Measurements from ENCODE around the gene HACD1. TPM values are rescaled to one million over a fixed set of nuclear protein-coding genes. Genes with fewer than 3 reads are reported as not detected.

HACD1 gene
- total RNA-seq, 4 donors from 2014 or later: 6.1 to 9.3 (median 7.5) TPM

GRCh38 chr10:17557459-17557858 lies 59.7 kb downstream of the HACD1 start:
- Histone ChIP-seq H3K4me3 (no peak overlapping the region), H3K27me3 (no peaks in the 10 kb centered on the region), H3K4me1 (peaks cover 0 to under 1% (median 0%) of the 10 kb centered on the region in 4 donors), H3K9me3 (no peaks in the 10 kb centered on the region), H3K27ac (no peak overlapping the region), H3K36me3 (no peaks in the 10 kb centered on the region)
- TF ChIP-seq CTCF (IDR thresholded peaks at IDR 0.05): no peak
- no peak for TF ChIP-seq EP300 (IDR thresholded peaks at IDR 0.05)
- TF ChIP-seq POLR2A (IDR thresholded peaks at IDR 0.05): no peak
- DNase-seq (ENCODE audit: low spot score in 2 of 2): no peak
- WGBS, 2 donors: 77 to 79% methylated on average over 3 of the region's 3 CpGs

- Histone ChIP-seq H3K36me3 (no peaks in the 10 kb centered on the region), H3K27ac (no peak overlapping the region), H3K27me3 (no peaks in the 10 kb centered on the region), H3K4me3 (no peak overlapping the region), H3K9me3 (peaks cover 0 to 2% (median 0%) of the 10 kb centered on the region in 4 donors), H3K4me1 (no peaks in the 10 kb centered on the region)
- 36 to 47% methylated on average over 3 of the region's 3 CpGs for WGBS, 2 donors
- TF ChIP-seq EP300 (IDR thresholded peaks at IDR 0.05): no peak
- no peak for TF ChIP-seq CTCF (IDR thresholded peaks at IDR 0.05)
- no peak for TF ChIP-seq POLR2A (IDR thresholded peaks at IDR 0.05)
- no peak for DNase-seq (ENCODE audit: low spot score in 2 of 2)
These were observed 68.4 kb downstream of the HACD1 start for GRCh38 chr10:17548770-17549169.

- H3K27ac ChIP-seq: no peak overlapping the region
- H3K4me1 ChIP-seq: no peaks in the 10 kb centered on the region
- no peaks in the 10 kb centered on the region for H3K27me3 ChIP-seq
- H3K9me3 ChIP-seq: peaks cover 0 to 3% (median 0%) of the 10 kb centered on the region in 4 donors
- H3K36me3 ChIP-seq: no peaks in the 10 kb centered on the region
- H3K4me3 ChIP-seq: no peak overlapping the region
- 73 to 81% methylated on average over 2 of the region's 2 CpGs for WGBS, 2 donors
- DNase-seq (ENCODE audit: low spot score in 2 of 2): no peak
- TF ChIP-seq POLR2A (IDR thresholded peaks at IDR 0.05) (no peak), CTCF (IDR thresholded peaks at IDR 0.05) (no peak), EP300 (IDR thresholded peaks at IDR 0.05) (no peak)
These were observed 69.0 kb downstream of the HACD1 start for GRCh38 chr10:17548162-17548561.

GRCh38 chr10:17547060-17547459 lies 70.1 kb downstream of the HACD1 start:
- Histone ChIP-seq H3K4me1 (no peaks in the 10 kb centered on the region), H3K9me3 (peaks cover 0 to 3% (median 0%) of the 10 kb centered on the region in 4 donors), H3K27ac (no peak overlapping the region), H3K27me3 (no peaks in the 10 kb centered on the region), H3K4me3 (no peak overlapping the region), H3K36me3 (no peaks in the 10 kb centered on the region)
- TF ChIP-seq CTCF (IDR thresholded peaks at IDR 0.05) (no peak), POLR2A (IDR thresholded peaks at IDR 0.05) (no peak), EP300 (IDR thresholded peaks at IDR 0.05) (no peak)
- no peak for DNase-seq (ENCODE audit: low spot score in 2 of 2)
- 84 to 85% methylated on average over 2 of the region's 2 CpGs for whole genome bisulfite sequencing, 2 donors

GRCh38 chr10:17544465-17544864 lies 72.7 kb downstream of the HACD1 start:
- H3K27me3 ChIP-seq: no peaks in the 10 kb centered on the region
- H3K4me3 ChIP-seq: no peak overlapping the region
- no peak overlapping the region for H3K27ac ChIP-seq
- 88 to 91% methylated on average over 9 of the region's 9 CpGs for WGBS, 2 donors
- H3K9me3 ChIP-seq: peaks cover 0 to 10% (median 0%) of the 10 kb centered on the region in 4 donors
- no peaks in the 10 kb centered on the region for H3K4me1 ChIP-seq
- TF ChIP-seq POLR2A (IDR thresholded peaks at IDR 0.05) (no peak), EP300 (IDR thresholded peaks at IDR 0.05) (no peak), CTCF (IDR thresholded peaks at IDR 0.05) (no peak)
- DNase-seq (ENCODE audit: low spot score in 2 of 2): no peak
- H3K36me3 ChIP-seq: no peaks in the 10 kb centered on the region

Small RNA genes lying within 50 kb of the gene (small RNA-seq; reads per million reads assigned to genes)
- gene AC069542.2: not detected

Other genes starting within 250 kb of the HACD1 start
- gene ST8SIA6, start 162.8 kb downstream of the HACD1 start, total RNA-seq: 1 to 10 TPM; 1.9 to 4.2 (median 3.5) TPM
- 10 to 100 TPM; 17.3 to 28.2 (median 25.1) TPM for gene STAM, start 26.8 kb upstream of the HACD1 start, total RNA-seq
- gene TMEM236, start 134.8 kb upstream of the HACD1 start, total RNA-seq: 1 to 10 TPM; 1.2 to 1.8 (median 1.5) TPM
- gene MRC1, start 192.0 kb upstream of the HACD1 start, total RNA-seq: 10 to 100 TPM; 34.3 to 52.2 (median 44.8) TPM

Measured in tibial nerve (tissue), 4 donors.